ENCODE measurements around the gene ASB8. TPM values are rescaled to one million over a fixed set of nuclear protein-coding genes. Genes with fewer than 3 reads are reported as not detected.

The ASB8 gene
- total RNA-seq, 1 donor from 2014 or later = 22.2 TPM

DNA sequence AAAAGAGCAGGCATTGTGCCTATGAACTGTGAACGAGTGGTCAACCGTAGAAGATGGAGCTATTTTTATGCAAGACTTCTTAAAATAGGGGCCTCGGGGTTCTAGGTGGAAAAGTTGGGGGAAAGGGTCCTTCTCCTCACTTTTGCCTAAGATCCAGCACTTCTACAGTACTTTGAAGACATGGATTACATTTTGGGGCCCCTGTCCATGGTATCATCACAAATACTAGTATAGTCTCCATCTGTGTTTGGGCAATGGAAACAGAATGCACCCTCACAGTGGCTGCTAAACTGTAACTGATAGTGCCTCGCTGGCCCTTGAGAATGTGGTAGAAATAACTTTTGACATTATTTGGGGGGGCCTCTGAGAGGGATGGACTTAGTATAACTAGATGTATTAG is 20.7 kb upstream of the ASB8 start:
- Mint-ChIP-seq H3K4me1 (ENCODE audit: low read depth) (peaks cover 8% of the 10 kb centered on the region), H3K27me3 (peaks cover 51% of the 10 kb centered on the region), H3K4me3 (ENCODE audit: low read depth) (no peak overlapping the region), H3K9me3 (ENCODE audit: low read depth) (no peaks in the 10 kb centered on the region), H3K27ac (no peak overlapping the region), H3K36me3 (ENCODE audit: insufficient read depth) (no peaks in the 10 kb centered on the region)
- TF ChIP-seq, protein P1, sequence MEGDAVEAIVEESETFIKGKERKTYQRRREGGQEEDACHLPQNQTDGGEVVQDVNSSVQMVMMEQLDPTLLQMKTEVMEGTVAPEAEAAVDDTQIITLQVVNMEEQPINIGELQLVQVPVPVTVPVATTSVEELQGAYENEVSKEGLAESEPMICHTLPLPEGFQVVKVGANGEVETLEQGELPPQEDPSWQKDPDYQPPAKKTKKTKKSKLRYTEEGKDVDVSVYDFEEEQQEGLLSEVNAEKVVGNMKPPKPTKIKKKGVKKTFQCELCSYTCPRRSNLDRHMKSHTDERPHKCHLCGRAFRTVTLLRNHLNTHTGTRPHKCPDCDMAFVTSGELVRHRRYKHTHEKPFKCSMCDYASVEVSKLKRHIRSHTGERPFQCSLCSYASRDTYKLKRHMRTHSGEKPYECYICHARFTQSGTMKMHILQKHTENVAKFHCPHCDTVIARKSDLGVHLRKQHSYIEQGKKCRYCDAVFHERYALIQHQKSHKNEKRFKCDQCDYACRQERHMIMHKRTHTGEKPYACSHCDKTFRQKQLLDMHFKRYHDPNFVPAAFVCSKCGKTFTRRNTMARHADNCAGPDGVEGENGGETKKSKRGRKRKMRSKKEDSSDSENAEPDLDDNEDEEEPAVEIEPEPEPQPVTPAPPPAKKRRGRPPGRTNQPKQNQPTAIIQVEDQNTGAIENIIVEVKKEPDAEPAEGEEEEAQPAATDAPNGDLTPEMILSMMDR (IDR thresholded peaks at IDR 0.05; ENCODE audit: unreplicated experiment) = no peak
- no peak for DNase-seq (ENCODE audit: low spot score, unreplicated experiment)

- no peak overlapping the region for H3K4me3 Mint-ChIP-seq (ENCODE audit: low read depth)
- TF ChIP-seq, protein P1 (IDR thresholded peaks at IDR 0.05; ENCODE audit: unreplicated experiment) = no peak
- H3K27ac Mint-ChIP-seq = no peak overlapping the region
- no peaks in the 10 kb centered on the region for H3K36me3 Mint-ChIP-seq (ENCODE audit: insufficient read depth)
- H3K27me3 Mint-ChIP-seq = peaks cover 38% of the 10 kb centered on the region
- no peaks in the 10 kb centered on the region for H3K9me3 Mint-ChIP-seq (ENCODE audit: low read depth)
- H3K4me1 Mint-ChIP-seq (ENCODE audit: low read depth) = peaks cover 7% of the 10 kb centered on the region
- no peak for DNase-seq (ENCODE audit: low spot score, unreplicated experiment)
Observed at GRCh38 chr12:48176417-48176751, 19.1 kb upstream of the ASB8 start.

DNA sequence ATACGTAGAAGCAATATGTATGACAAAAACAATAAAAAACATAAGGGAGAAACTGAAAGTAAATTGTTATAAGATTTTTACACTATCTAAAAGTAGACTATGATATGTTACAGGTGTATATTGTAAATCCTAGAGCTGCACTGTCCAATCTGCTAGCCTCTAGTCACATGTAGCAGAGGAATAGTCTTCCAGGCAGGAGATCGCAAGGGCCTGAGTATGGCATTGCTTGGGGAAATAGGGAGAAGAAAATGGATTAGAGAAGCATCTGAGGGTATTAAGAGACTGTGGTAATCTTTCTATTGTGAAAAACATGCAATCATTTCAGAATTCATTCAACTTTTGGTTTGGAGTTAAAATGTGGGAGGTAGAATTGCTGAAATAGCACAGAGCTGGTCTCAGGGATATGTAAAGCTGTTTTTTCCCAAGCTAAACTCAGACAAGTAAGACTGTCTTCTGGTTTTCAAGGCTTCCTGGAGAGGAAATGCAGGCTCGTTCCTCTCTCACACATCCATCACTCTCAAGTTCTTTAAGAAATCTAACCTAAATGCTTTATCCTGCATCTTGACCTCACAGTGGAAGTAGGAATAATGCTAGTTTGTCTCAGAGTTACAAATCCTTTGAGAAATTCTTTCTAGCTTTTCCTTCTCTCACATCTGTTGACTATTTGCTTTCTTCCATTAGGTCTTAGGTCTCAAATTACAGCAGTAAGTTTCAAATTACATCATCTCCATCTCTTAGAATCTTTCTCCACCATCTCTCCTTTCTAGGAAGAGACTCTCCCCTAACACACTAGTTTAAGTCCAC is 18.5 kb upstream of the ASB8 start:
- TF ChIP-seq, protein P1 (IDR thresholded peaks at IDR 0.05; ENCODE audit: unreplicated experiment) = no peak
- H3K36me3 Mint-ChIP-seq (ENCODE audit: insufficient read depth) = no peaks in the 10 kb centered on the region
- no peaks in the 10 kb centered on the region for H3K9me3 Mint-ChIP-seq (ENCODE audit: low read depth)
- peaks cover 7% of the 10 kb centered on the region for H3K4me1 Mint-ChIP-seq (ENCODE audit: low read depth)
- no peak overlapping the region for H3K4me3 Mint-ChIP-seq (ENCODE audit: low read depth)
- H3K27me3 Mint-ChIP-seq = peaks cover 33% of the 10 kb centered on the region
- H3K27ac Mint-ChIP-seq = peak overlapping the region; percentile 23
- no peak for DNase-seq (ENCODE audit: low spot score, unreplicated experiment)

DNA sequence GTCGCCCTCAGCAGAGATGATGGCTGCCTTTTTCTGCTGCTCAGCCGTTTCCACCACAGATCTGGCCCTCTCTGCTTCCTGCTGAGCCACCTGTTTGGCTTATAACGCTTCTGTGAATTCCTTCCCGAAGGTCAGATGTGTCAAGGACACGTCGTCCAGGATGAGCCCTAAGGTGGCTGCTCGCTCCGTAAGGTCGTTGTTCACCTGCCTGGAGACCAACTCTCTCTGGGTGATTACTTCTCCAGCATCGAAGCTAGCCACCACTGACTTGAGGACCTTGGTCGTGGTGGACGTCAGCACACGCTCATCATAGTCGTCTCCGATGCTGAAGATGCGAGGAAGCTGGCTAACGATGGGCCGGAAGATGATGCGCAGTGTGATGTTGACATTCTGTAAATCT is 11.7 kb upstream of the ASB8 start:
- Mint-ChIP-seq H3K36me3 (ENCODE audit: insufficient read depth) (no peaks in the 10 kb centered on the region), H3K4me1 (ENCODE audit: low read depth) (no peaks in the 10 kb centered on the region), H3K27ac (no peak overlapping the region), H3K27me3 (peaks cover 13% of the 10 kb centered on the region), H3K9me3 (ENCODE audit: low read depth) (no peaks in the 10 kb centered on the region), H3K4me3 (ENCODE audit: low read depth) (no peak overlapping the region)
- no peak for DNase-seq (ENCODE audit: low spot score, unreplicated experiment)
- TF ChIP-seq, protein P1 (IDR thresholded peaks at IDR 0.05; ENCODE audit: unreplicated experiment) = no peak

GRCh38 chr12:48165089-48165981 is 8.0 kb upstream of the ASB8 start:
- TF ChIP-seq, protein P1 (IDR thresholded peaks at IDR 0.05; ENCODE audit: unreplicated experiment) = peak; percentile 96
- no peaks in the 10 kb centered on the region for H3K4me1 Mint-ChIP-seq (ENCODE audit: low read depth)
- H3K9me3 Mint-ChIP-seq (ENCODE audit: low read depth) = no peaks in the 10 kb centered on the region

More at GRCh38 chr12:48165089-48165981, 8.0 kb upstream of the ASB8 start:
- Mint-ChIP-seq H3K36me3 (ENCODE audit: insufficient read depth) (no peaks in the 10 kb centered on the region), H3K27ac (no peak overlapping the region), H3K4me3 (ENCODE audit: low read depth) (no peak overlapping the region), H3K27me3 (peaks cover 25% of the 10 kb centered on the region)
- no peak for DNase-seq (ENCODE audit: low spot score, unreplicated experiment)
